Measurements from ENCODE around the gene MYRF. TPM values are rescaled to one million over a fixed set of nuclear protein-coding genes. Genes with fewer than 3 reads are reported as not detected.
A peak's percentile ranks its signal among the peaks of the same experiment; 100 is the strongest.

The MYRF gene
- total and polyA plus RNA-seq, 9 of the 15 experiments (the other 6 are each of a cell fraction or from before 2014, with no cell fraction given): 2.3 to 25.8 (median 7.1) TPM

- TF ChIP-seq, protein P1, sequence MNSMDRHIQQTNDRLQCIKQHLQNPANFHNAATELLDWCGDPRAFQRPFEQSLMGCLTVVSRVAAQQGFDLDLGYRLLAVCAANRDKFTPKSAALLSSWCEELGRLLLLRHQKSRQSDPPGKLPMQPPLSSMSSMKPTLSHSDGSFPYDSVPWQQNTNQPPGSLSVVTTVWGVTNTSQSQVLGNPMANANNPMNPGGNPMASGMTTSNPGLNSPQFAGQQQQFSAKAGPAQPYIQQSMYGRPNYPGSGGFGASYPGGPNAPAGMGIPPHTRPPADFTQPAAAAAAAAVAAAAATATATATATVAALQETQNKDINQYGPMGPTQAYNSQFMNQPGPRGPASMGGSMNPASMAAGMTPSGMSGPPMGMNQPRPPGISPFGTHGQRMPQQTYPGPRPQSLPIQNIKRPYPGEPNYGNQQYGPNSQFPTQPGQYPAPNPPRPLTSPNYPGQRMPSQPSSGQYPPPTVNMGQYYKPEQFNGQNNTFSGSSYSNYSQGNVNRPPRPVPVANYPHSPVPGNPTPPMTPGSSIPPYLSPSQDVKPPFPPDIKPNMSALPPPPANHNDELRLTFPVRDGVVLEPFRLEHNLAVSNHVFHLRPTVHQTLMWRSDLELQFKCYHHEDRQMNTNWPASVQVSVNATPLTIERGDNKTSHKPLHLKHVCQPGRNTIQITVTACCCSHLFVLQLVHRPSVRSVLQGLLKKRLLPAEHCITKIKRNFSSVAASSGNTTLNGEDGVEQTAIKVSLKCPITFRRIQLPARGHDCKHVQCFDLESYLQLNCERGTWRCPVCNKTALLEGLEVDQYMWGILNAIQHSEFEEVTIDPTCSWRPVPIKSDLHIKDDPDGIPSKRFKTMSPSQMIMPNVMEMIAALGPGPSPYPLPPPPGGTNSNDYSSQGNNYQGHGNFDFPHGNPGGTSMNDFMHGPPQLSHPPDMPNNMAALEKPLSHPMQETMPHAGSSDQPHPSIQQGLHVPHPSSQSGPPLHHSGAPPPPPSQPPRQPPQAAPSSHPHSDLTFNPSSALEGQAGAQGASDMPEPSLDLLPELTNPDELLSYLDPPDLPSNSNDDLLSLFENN (IDR thresholded peaks at IDR 0.05; ENCODE audit: low read depth in 2 of 2, low read length in 2 of 2): peak in 1 of 2 experiments; percentile 83; a peak in 2 of 4 replicates
- TF ChIP-seq TCF7 (IDR thresholded peaks at IDR 0.05; ENCODE audit: borderline replicate concordance) (no peak), ZNF785 (CRISPR knock-in tag; IDR thresholded peaks at IDR 0.05) (no peak), CHD1 (IDR thresholded peaks at IDR 0.05; ENCODE audit: low read length) (no peak), ELF4 (CRISPR knock-in tag; IDR thresholded peaks at IDR 0.05) (no peak), POLR2AphosphoS5 (IDR thresholded peaks at IDR 0.05; ENCODE audit: control insufficient read depth, insufficient read depth, low read depth, low read length) (peak; percentile 82), HOXB6 (CRISPR knock-in tag; IDR thresholded peaks at IDR 0.05; ENCODE audit: borderline replicate concordance) (no peak)
- TF ChIP-seq, protein P2, sequence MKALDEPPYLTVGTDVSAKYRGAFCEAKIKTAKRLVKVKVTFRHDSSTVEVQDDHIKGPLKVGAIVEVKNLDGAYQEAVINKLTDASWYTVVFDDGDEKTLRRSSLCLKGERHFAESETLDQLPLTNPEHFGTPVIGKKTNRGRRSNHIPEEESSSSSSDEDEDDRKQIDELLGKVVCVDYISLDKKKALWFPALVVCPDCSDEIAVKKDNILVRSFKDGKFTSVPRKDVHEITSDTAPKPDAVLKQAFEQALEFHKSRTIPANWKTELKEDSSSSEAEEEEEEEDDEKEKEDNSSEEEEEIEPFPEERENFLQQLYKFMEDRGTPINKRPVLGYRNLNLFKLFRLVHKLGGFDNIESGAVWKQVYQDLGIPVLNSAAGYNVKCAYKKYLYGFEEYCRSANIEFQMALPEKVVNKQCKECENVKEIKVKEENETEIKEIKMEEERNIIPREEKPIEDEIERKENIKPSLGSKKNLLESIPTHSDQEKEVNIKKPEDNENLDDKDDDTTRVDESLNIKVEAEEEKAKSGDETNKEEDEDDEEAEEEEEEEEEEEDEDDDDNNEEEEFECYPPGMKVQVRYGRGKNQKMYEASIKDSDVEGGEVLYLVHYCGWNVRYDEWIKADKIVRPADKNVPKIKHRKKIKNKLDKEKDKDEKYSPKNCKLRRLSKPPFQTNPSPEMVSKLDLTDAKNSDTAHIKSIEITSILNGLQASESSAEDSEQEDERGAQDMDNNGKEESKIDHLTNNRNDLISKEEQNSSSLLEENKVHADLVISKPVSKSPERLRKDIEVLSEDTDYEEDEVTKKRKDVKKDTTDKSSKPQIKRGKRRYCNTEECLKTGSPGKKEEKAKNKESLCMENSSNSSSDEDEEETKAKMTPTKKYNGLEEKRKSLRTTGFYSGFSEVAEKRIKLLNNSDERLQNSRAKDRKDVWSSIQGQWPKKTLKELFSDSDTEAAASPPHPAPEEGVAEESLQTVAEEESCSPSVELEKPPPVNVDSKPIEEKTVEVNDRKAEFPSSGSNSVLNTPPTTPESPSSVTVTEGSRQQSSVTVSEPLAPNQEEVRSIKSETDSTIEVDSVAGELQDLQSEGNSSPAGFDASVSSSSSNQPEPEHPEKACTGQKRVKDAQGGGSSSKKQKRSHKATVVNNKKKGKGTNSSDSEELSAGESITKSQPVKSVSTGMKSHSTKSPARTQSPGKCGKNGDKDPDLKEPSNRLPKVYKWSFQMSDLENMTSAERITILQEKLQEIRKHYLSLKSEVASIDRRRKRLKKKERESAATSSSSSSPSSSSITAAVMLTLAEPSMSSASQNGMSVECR (CRISPR knock-in tag; IDR thresholded peaks at IDR 0.05): no peak
- TF ChIP-seq, protein P3, sequence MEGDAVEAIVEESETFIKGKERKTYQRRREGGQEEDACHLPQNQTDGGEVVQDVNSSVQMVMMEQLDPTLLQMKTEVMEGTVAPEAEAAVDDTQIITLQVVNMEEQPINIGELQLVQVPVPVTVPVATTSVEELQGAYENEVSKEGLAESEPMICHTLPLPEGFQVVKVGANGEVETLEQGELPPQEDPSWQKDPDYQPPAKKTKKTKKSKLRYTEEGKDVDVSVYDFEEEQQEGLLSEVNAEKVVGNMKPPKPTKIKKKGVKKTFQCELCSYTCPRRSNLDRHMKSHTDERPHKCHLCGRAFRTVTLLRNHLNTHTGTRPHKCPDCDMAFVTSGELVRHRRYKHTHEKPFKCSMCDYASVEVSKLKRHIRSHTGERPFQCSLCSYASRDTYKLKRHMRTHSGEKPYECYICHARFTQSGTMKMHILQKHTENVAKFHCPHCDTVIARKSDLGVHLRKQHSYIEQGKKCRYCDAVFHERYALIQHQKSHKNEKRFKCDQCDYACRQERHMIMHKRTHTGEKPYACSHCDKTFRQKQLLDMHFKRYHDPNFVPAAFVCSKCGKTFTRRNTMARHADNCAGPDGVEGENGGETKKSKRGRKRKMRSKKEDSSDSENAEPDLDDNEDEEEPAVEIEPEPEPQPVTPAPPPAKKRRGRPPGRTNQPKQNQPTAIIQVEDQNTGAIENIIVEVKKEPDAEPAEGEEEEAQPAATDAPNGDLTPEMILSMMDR (IDR thresholded peaks at IDR 0.05 in 2 of 3, conservative IDR thresholded peaks at IDR 0.05 in 1 of 3; ENCODE audit: insufficient read depth in 2 of 3, low read depth in 1 of 3, low read length in 3 of 3): no peak
Measured at GRCh38 chr11:61834278-61835048, 82.0 kb downstream of the MYRF start (continued).

Data from K562 (cell line).